Activated CD4-positive, alpha-beta T cell treated with anti-CD3 and anti-CD28 coated beads for 48 hours (primary cell): ENCODE data around the gene DUSP2.
"Not testable (repeated sequence)": the region's sequence is repeated elsewhere in the genome, so short reads cannot be mapped to it uniquely, and the experiment has no call there.

Source experiments
- DNase-seq: peaks from one replicate; pipeline ENCODE4 v3.0.0-alpha.2; 2020

DUSP2 gene

DNA sequence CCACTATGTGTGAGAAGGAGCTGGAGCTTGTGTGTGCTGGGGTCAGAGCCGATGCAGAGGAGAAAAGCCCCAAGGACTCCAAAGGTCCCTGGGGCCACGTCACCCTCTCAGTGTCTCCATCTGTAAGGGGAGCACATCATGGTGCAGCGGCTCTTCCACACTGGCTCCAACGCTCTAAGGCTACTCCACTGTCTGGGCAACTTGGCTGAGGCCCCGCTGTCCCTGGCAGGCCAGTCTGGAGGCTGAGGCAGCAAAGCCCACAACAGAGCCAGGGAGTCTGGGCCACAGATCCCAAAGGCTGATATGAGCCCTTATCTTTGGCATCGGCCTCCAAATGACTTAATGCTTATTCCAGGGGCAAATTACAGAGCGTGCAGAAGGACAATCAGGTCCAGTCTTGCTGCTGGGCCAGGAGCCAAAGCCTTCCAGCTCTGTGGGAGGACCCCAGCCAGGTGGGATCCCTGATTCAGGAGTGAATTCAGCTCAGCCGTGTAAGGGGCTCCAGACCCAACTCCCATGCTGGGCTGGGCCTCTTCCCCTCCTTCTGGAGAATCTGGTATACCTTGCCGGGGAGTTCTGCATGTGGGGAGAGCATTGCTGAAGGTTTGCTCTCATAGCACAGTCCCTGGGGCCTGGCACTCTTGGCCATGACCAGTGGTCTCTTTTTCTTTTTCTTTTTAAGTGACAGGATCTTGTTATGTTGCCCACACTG, 1.8 kb upstream of the DUSP2 start:
- peak; percentile 34 for DNase-seq

DNA sequence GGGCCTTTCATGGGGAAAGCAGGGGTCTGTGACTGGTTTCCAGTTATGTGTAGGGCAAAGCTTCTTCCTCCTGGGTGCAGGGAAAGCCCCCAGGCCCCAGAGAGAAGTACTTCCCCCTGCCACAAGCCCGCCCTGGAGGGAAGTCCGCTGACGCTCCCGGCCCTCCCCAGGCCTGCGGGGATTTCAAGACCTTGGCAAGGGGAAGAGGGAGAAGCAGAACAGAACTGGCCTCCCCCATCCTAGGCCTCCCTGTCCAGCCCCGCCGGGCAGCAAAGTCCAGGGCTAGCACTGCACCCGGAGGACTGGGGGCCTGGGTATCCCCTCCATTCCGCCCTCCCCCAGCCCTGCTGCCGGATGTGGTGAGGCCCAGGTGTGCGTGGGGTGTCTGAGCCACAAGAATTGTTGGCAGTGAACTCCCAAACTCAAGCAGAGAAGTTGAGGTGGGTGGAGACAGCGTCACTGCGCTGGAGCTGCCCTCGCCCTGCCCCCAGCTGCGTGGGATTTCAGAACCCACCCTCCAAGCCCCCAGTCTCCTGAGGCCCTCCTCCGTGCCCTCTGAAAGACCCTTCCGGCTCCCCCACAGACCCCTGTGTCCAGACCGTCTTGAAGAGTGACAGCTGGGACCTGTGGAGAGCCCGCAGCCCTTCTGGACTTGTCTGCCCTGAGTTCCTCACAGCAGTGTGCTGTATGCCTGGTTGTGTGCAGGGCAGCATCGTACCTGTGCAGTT, 1.1 kb upstream of the DUSP2 start:
- DNase-seq, result peak; percentile 94

GRCh38 chr2:96145848-96146152, 560 bp upstream of the DUSP2 start:
- no peak for DNase-seq

- DNase-seq, result peak; percentile 64
These were observed 682 bp downstream of the DUSP2 start for GRCh38 chr2:96144481-96145035.

- peak; percentile 61 for DNase-seq
These were observed 1.3 kb downstream of the DUSP2 start for GRCh38 chr2:96143848-96144480.

GRCh38 chr2:96143231-96143847, 1.9 kb downstream of the DUSP2 start:
- DNase-seq, result peak; percentile 61

- DNase-seq, result peak; percentile 91
These were observed 2.8 kb downstream of the DUSP2 start for GRCh38 chr2:96142217-96143113.

DNA sequence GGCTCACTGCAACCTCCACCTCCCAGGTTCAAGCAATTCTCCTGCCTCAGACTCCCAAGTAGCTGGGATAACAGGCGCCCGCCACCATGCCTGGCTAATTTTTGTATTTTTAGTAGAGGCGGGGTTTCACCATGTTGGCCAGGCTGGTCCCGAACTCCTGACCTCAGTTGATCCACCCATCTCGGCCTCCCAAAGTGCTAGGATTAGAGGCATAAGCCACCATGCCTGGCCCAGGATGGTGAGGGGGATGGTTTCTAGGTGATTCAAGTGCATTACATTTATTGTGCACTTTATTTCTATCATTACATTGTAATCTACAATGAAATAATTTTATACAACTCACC, 3.6 kb downstream of the DUSP2 start:
- DNase-seq, result not testable (repeated sequence)

- DNase-seq, result no peak
These were observed 4.2 kb downstream of the DUSP2 start for GRCh38 chr2:96140941-96141623.

DNA sequence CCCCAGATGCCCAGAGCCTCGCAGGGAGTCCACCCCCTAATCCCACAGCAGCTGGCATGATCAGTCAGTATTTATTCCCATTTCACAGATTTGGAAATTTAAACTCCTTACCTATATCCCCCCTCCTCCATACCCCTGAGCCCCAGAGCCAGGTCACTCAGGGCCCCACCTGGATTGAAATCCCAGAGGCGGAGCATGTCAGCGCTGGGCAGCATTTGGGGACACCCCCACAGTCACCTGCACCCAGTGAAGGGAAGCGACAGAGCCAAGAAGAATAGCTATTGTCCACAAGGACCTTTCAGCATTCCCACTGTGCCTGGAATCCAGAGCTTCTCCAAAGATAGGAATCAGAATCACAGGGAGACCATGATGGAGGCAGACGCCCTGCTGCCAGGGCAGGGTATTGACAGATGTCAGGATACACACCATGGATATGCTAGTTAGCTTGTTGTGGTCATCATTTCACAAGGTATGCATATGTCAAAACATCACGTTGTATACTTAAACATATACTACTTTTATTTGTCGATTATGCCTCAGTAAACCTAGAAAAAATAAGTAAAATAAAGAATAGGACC, 6.0 kb downstream of the DUSP2 start:
- no peak for DNase-seq

DNA sequence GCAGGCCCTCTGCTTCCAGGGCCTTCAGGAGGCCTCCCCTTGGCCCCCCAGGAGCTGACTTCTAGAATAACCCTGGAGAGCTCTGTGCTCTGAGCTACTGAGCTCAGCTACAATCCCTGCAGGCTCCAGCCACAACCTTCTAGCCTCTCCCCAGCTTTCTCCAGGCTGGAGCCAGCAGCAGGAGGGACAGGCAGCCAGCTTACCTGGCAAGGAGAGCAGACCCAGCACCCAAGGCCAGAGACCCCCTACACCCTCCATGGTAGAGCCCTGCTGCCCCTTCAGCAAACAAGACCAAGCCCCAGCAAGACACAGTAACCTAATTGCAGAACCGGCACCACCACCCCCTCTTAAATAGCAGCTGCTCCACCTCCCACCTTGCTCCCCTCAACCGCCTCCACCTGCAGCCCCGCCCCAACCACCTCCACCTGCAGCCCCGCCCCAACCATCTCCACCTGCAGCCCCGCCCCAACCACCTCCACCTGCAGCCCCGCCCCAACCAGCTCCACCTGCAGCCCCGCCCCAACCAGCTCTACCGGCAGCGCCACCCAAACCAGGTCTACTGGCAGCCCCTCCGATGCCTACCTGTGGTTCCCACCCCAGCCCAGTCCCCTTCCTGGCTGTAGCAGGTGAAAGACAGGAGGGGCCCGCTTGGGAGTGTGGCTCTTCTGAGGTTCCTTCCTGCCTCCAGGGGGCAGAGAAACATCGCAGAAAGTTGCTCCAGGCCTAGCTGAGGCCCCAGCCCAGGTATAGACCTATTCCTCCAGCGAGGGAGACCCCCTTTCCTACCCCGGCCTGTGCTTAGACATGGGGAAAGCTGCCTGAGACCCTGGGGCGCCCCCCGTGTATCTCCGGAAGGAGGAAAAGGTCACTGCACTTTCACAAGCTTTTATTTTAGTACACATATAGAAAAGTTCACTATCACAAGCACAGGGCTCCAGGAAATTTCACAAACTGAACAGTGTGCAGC, 6.8 kb downstream of the DUSP2 start, which contains the start of gene ASTL:
Gene ASTL (minus strand): TSS at position 324 of the 967 bp plus-strand sequence. CDS start 66 bp downstream, at position 258.
- peak; percentile 71 for DNase-seq

DNA sequence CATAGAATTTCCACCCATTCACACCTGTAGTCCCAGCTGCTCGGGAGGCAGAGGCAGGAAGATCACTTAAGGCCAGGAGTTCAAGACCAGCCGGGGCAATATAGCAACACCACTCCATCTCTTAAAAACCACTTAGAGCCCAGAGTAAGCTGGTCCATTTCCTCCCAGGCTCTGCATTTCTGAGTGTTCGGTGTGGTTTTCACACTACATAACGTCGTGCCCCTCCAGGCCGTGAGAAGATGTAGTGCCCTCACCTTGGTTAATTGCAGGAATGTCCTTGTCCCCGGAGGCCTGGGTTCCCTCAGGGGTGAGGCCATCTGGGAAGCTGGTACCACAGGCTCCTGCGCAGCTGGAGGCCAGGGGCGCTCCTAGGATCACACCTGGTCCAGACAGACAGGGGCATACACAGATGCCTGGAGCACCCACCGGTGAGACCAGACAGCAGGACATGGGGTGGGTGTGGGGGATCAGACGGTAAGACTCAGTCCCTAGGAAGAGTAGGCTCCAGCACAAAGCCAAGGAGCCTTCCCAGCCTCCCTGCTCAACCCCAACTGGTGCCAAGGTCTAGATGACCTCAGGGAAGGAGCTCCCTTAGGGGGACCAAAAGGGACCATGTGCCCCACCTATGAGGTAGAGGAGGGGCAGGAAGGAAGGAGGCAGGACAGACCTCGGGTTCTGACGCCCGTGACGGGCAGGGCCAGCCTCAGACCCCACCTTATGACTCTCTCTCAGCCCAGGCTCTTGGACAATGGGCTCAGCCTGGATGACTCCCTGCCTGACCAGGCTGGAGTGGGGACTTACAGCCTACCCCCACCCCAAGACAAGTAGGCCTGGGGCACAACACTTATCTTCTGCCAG, 7.7 kb downstream of the DUSP2 start:
- DNase-seq, result no peak

DNA sequence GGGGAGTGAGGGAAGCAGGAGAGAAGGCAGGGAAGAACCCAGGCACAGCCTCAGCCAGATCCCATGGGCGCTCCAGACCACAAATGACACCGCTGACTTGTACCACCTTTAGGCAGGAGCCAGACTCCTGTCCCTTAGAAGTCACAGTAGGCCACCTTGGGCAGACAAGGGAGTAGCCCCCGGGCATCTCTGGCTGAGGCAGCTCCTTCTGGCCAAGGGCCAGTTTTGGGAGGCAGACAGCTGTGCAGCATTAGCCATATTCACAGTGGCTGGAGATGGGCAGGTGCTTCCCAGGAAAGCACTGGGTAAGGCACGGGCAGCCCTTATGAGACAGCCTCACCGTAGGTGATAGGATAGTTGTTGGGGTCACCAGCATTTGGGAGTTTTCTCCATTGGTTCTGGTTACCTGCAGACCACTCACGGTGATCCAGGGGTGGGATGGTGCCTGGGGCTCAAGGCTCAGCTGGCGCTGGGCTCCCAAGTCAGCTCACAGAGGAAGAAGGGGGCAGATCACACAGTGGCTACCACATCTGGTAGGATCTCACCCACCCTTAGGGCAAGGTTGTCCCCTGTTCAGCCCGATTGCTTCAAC, 9.0 kb downstream of the DUSP2 start:
- no peak for DNase-seq

- DNase-seq, result no peak
These were observed 9.6 kb downstream of the DUSP2 start for GRCh38 chr2:96135621-96136020.

- DNase-seq, result no peak
These were observed 10.1 kb downstream of the DUSP2 start for GRCh38 chr2:96135171-96135570.

- DNase-seq, result no peak
These were observed 10.8 kb downstream of the DUSP2 start for GRCh38 chr2:96134421-96134820.

DNA sequence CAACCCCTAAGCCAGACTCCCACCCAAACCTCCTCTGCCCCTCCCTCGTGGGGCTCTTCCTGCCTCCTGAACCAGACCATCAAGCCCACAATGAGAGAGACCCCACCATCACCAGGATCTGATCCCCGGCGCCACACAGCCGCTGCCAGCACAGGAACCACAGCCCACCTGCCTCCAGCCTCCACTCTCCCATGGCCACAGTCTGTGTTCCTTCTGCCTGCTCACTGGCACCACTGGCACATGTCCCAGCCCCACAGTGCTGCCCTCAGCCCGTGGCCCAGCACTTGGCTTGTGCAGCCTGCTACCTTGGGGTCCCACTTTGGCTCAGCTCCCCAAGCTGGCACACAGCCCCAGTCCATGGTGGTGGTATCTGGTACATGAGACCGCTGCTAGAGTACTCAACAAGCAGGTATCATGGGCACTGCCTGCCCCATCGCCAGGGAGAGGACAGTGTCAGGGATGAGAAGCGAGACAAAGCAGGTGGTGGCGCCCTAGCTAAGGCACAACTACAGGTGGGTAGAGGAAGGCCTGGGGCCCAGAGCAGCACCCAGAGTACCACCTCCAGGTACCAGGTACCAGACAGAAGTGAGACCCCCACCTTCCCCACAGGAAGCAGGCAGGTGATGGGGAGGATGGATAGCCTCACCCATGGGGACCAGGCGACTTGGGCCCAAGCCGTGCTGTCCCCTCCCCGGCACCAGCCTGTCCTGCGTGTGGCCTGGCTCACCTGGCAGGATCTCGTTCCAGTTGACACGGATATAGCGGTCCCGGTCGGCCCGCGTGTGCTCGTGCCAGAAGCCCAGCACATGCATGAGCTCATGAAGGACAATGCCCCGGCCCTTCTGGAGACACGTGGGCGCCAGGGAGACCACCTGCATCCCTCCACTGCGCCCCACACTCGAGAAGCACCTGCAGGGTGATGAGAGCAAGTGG, 13.2 kb downstream of the DUSP2 start:
- DNase-seq, result no peak
